Suprapubic skin (tissue), 3 donors: ENCODE results near the gene CNTROB.

Source experiments
- CTCF ChIP-seq, 2 donors: fragments of 200-600 bp in 1 of 2; fragments of 450-650 bp in 1 of 2; sonication (generic) in 1 of 2; IDR thresholded peaks; one replicate each; pipeline ENCODE4 v1.5.1; 2016 to 2019; ENCODE audit warnings: antibody characterized with exemption in 2 of 2, mild to moderate bottlenecking in 1 of 2, moderate library complexity in 1 of 2
- POLR2A ChIP-seq, 2 donors: fragments of 450-650 bp; IDR thresholded peaks; one replicate each; pipeline ENCODE4 v1.6.1; 2017; ENCODE audit warnings: antibody characterized with exemption in 2 of 2, mild to moderate bottlenecking in 2 of 2, moderate library complexity in 2 of 2

- TF ChIP-seq POLR2A (IDR thresholded peaks at IDR 0.05) (no peak), CTCF (IDR thresholded peaks at IDR 0.05) (no peak)
These were observed 47.2 kb upstream of the CNTROB start for GRCh38 chr17:7884581-7885366.
